KMS-11 (cell line): ENCODE results near the gene RUNX1.

ENCODE experiments used
- H2AFZ ChIP-seq: fragments of 200-600 bp; sonication (generic); 2 replicates; pipeline ENCODE4 v1.6.1; 2016; ENCODE audit warnings: antibody characterized with exemption, mixed run types, low read depth
- H3K27ac ChIP-seq: fragments of 200-600 bp; sonication (generic); 2 replicates; pipeline ENCODE4 v1.6.1; 2016; ENCODE audit warnings: mild to moderate bottlenecking, mixed run types
- H3K27me3 ChIP-seq: fragments of 200-600 bp; sonication (generic); 2 replicates; pipeline ENCODE4 v1.6.1; 2017; ENCODE audit warnings: mild to moderate bottlenecking, low read depth, mixed run types, moderate library complexity; ENCODE audit not compliant: insufficient read depth
- H3K36me3 ChIP-seq: fragments of 200-600 bp; sonication (generic); 2 replicates; pipeline ENCODE4 v1.6.1; 2017; ENCODE audit warnings: mild to moderate bottlenecking, mixed run types; ENCODE audit not compliant: insufficient read depth
- H3K4me1 ChIP-seq: fragments of 200-600 bp; sonication (generic); 2 replicates; pipeline ENCODE4 v1.6.1; 2016; ENCODE audit warnings: mild to moderate bottlenecking, low read depth, mixed run types; ENCODE audit not compliant: poor library complexity, severe bottlenecking
- H3K4me2 ChIP-seq: fragments of 200-600 bp; sonication (generic); 2 replicates; pipeline ENCODE4 v1.7.0; 2016; ENCODE audit warnings: mild to moderate bottlenecking, mixed run types
- H3K4me3 ChIP-seq: fragments of 200-600 bp; sonication (generic); IDR thresholded peaks from 2 replicates; pipeline ENCODE4 v1.6.1; 2017; ENCODE audit warnings: low read depth, low read length, mixed read lengths; ENCODE audit not compliant: insufficient read depth
- H3K79me2 ChIP-seq: fragments of 200-600 bp; sonication (generic); 2 replicates; pipeline ENCODE4 v1.6.1; 2016; ENCODE audit warnings: low read depth, mixed run types; ENCODE audit not compliant: insufficient read depth
- H3K9ac ChIP-seq: fragments of 200-600 bp; sonication (generic); 2 replicates; pipeline ENCODE4 v1.6.1; 2016; ENCODE audit warnings: mild to moderate bottlenecking, mixed run types
- H4K20me1 ChIP-seq: fragments of 200-600 bp; sonication (generic); 2 replicates; pipeline ENCODE4 v1.6.1; 2016; ENCODE audit warnings: mild to moderate bottlenecking, mixed run types; ENCODE audit not compliant: insufficient read depth
- CTCF ChIP-seq: fragments of 200-600 bp; sonication (generic); conservative IDR thresholded peaks from 2 replicates; pipeline ENCODE4 v1.6.1; 2017; ENCODE audit warnings: low read depth, mild to moderate bottlenecking, antibody characterized with exemption, low read length, moderate library complexity, mixed read lengths

RUNX1 gene

GRCh38 chr21:35071347-35071746 lies 22.2 kb upstream of the RUNX1 start:
- no peaks in the 10 kb centered on the region for H3K79me2 ChIP-seq
- H3K27me3 ChIP-seq: no peaks in the 10 kb centered on the region
- H3K4me2 ChIP-seq: no peak overlapping the region
- no peak overlapping the region for H2AFZ ChIP-seq
- no peaks in the 10 kb centered on the region for H4K20me1 ChIP-seq
- no peak overlapping the region for H3K27ac ChIP-seq
- H3K4me1 ChIP-seq: no peaks in the 10 kb centered on the region
- TF ChIP-seq CTCF: no peak
- H3K36me3 ChIP-seq: no peaks in the 10 kb centered on the region
- no peak overlapping the region for H3K4me3 ChIP-seq
- H3K9ac ChIP-seq: no peak overlapping the region

GRCh38 chr21:35070436-35070835 lies 21.3 kb upstream of the RUNX1 start:
- no peak for TF ChIP-seq CTCF
- Histone ChIP-seq H3K4me1 (no peaks in the 10 kb centered on the region), H4K20me1 (no peaks in the 10 kb centered on the region), H3K4me3 (no peak overlapping the region), H3K79me2 (no peaks in the 10 kb centered on the region), H3K27me3 (no peaks in the 10 kb centered on the region), H2AFZ (no peak overlapping the region), H3K36me3 (no peaks in the 10 kb centered on the region), H3K27ac (no peak overlapping the region), H3K4me2 (no peak overlapping the region), H3K9ac (no peak overlapping the region)

GRCh38 chr21:35066824-35067223 lies 17.7 kb upstream of the RUNX1 start:
- Histone ChIP-seq H3K36me3 (no peaks in the 10 kb centered on the region), H3K4me2 (no peak overlapping the region), H3K4me1 (no peaks in the 10 kb centered on the region), H3K79me2 (no peaks in the 10 kb centered on the region), H3K27ac (no peak overlapping the region), H3K9ac (no peak overlapping the region), H4K20me1 (no peaks in the 10 kb centered on the region), H2AFZ (no peak overlapping the region), H3K4me3 (no peak overlapping the region), H3K27me3 (no peaks in the 10 kb centered on the region)
- TF ChIP-seq CTCF: no peak

GRCh38 chr21:35063428-35064172 lies 14.5 kb upstream of the RUNX1 start:
- H3K4me1 ChIP-seq: peaks cover 18% of the 10 kb centered on the region
- no peak for TF ChIP-seq CTCF
- H3K27ac ChIP-seq: no peak overlapping the region
- H3K4me2 ChIP-seq: no peak overlapping the region
- no peak overlapping the region for H2AFZ ChIP-seq
- H4K20me1 ChIP-seq: no peaks in the 10 kb centered on the region
- H3K4me3 ChIP-seq: no peak overlapping the region
- H3K36me3 ChIP-seq: no peaks in the 10 kb centered on the region
- no peak overlapping the region for H3K9ac ChIP-seq
- H3K79me2 ChIP-seq: no peaks in the 10 kb centered on the region
- H3K27me3 ChIP-seq: no peaks in the 10 kb centered on the region
